Endothelial cell (in vitro differentiated cells): ENCODE results near the gene UBE2F. TPM values are rescaled to one million over a fixed set of nuclear protein-coding genes. Genes with fewer than 3 reads are reported as not detected.

Source experiments
- DNase-seq: peaks from one replicate; pipeline ENCODE4 v3.0.0; 2021; ENCODE audit warnings: low spot score
- H3K27ac Mint-ChIP-seq: one replicate; pipeline ENCODE4 v1.8.0; 2021; ENCODE audit warnings: mixed read lengths, inconsistent platforms; ENCODE audit not compliant: unreplicated experiment
- H3K27me3 Mint-ChIP-seq: one replicate; pipeline ENCODE4 v1.8.0; 2021; ENCODE audit warnings: mild to moderate bottlenecking, moderate library complexity, mixed read lengths, inconsistent platforms; ENCODE audit not compliant: unreplicated experiment
- H3K36me3 Mint-ChIP-seq: one replicate; pipeline ENCODE4 v1.8.0; 2021; ENCODE audit warnings: mild to moderate bottlenecking, low read depth, mixed read lengths, inconsistent platforms; ENCODE audit not compliant: unreplicated experiment
- H3K4me1 Mint-ChIP-seq: one replicate; pipeline ENCODE4 v1.8.0; 2021; ENCODE audit warnings: mild to moderate bottlenecking, mixed read lengths, inconsistent platforms; ENCODE audit not compliant: unreplicated experiment
- H3K4me3 Mint-ChIP-seq: one replicate; pipeline ENCODE4 v1.8.0; 2021; ENCODE audit warnings: mild to moderate bottlenecking, mixed read lengths, inconsistent platforms; ENCODE audit not compliant: unreplicated experiment
- H3K9me3 Mint-ChIP-seq: one replicate; pipeline ENCODE4 v1.8.0; 2021; ENCODE audit warnings: mixed read lengths, inconsistent platforms; ENCODE audit not compliant: unreplicated experiment
- total RNA-seq: library from RNA; stranded (reverse); fragmentation: NEBNext Ultra II Directional; extraction: Animal tissue kit (Norgen Biotek cat#: 25700); gene quantifications from one replicate; pipeline ENCODE4 v1.2.1, GENCODE V29; 2021; ENCODE audit not compliant: unreplicated experiment
- TF ChIP-seq, protein P1 (sequence below): fragments of 200-600 bp; sonication (generic); IDR thresholded peaks from one replicate; pipeline ENCODE4 v1.5.0; 2021; ENCODE audit warnings: antibody characterized with exemption; ENCODE audit not compliant: unreplicated experiment

Gene UBE2F
- total RNA-seq, 1 donor from 2014 or later: 107 TPM

GRCh38 chr2:237921967-237922492 lies 44.8 kb upstream of the UBE2F start:
- Mint-ChIP-seq H3K36me3 (no peaks in the 10 kb centered on the region), H3K27ac (no peak overlapping the region), H3K4me1 (peaks cover 10% of the 10 kb centered on the region), H3K4me3 (no peak overlapping the region), H3K27me3 (peaks cover 11% of the 10 kb centered on the region), H3K9me3 (no peaks in the 10 kb centered on the region)
- DNase-seq: no peak
- TF ChIP-seq, protein P1, sequence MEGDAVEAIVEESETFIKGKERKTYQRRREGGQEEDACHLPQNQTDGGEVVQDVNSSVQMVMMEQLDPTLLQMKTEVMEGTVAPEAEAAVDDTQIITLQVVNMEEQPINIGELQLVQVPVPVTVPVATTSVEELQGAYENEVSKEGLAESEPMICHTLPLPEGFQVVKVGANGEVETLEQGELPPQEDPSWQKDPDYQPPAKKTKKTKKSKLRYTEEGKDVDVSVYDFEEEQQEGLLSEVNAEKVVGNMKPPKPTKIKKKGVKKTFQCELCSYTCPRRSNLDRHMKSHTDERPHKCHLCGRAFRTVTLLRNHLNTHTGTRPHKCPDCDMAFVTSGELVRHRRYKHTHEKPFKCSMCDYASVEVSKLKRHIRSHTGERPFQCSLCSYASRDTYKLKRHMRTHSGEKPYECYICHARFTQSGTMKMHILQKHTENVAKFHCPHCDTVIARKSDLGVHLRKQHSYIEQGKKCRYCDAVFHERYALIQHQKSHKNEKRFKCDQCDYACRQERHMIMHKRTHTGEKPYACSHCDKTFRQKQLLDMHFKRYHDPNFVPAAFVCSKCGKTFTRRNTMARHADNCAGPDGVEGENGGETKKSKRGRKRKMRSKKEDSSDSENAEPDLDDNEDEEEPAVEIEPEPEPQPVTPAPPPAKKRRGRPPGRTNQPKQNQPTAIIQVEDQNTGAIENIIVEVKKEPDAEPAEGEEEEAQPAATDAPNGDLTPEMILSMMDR: no peak

- peaks cover 10% of the 10 kb centered on the region for H3K4me1 Mint-ChIP-seq
- H3K4me3 Mint-ChIP-seq: no peak overlapping the region
- TF ChIP-seq, protein P1: no peak
- H3K27me3 Mint-ChIP-seq: peaks cover 11% of the 10 kb centered on the region
- DNase-seq: no peak
- H3K27ac Mint-ChIP-seq: no peak overlapping the region
- H3K36me3 Mint-ChIP-seq: no peaks in the 10 kb centered on the region
- H3K9me3 Mint-ChIP-seq: no peaks in the 10 kb centered on the region
Measured at GRCh38 chr2:237922641-237923361, 44.0 kb upstream of the UBE2F start.

GRCh38 chr2:237923481-237924163 lies 43.2 kb upstream of the UBE2F start:
- Mint-ChIP-seq H3K27me3 (peaks cover 10% of the 10 kb centered on the region), H3K4me3 (no peak overlapping the region)
- TF ChIP-seq, protein P1: peak; percentile 98

DNA sequence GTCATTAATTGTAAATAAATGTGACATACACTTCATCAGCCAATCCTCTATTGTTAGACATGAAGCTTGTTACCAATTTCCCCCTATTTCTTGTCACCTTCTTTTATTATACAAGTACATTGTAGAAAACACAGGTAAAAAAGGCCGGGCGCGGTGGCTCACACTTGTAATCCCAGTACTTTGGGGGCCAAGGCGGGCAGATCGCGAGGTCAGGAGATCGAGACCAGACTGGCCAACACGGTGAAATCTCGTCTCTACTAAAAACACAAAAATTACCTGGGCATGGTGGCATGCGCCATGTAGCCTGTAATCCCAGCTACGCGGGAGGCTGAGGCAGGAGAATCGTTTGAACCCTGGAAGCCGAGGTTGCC lies 42.7 kb upstream of the UBE2F start:
- peaks cover 9% of the 10 kb centered on the region for H3K4me1 Mint-ChIP-seq
- TF ChIP-seq, protein P1: no peak
- no peak overlapping the region for H3K27ac Mint-ChIP-seq
- no peaks in the 10 kb centered on the region for H3K9me3 Mint-ChIP-seq
- no peaks in the 10 kb centered on the region for H3K36me3 Mint-ChIP-seq
- no peak overlapping the region for H3K4me3 Mint-ChIP-seq
- no peak for DNase-seq
- H3K27me3 Mint-ChIP-seq: peaks cover 8% of the 10 kb centered on the region

More at GRCh38 chr2:237923481-237924163, 43.2 kb upstream of the UBE2F start:
- no peaks in the 10 kb centered on the region for H3K9me3 Mint-ChIP-seq
- no peak overlapping the region for H3K27ac Mint-ChIP-seq
- H3K36me3 Mint-ChIP-seq: no peaks in the 10 kb centered on the region
- H3K4me1 Mint-ChIP-seq: peaks cover 10% of the 10 kb centered on the region
- DNase-seq: peak; percentile 90

DNA sequence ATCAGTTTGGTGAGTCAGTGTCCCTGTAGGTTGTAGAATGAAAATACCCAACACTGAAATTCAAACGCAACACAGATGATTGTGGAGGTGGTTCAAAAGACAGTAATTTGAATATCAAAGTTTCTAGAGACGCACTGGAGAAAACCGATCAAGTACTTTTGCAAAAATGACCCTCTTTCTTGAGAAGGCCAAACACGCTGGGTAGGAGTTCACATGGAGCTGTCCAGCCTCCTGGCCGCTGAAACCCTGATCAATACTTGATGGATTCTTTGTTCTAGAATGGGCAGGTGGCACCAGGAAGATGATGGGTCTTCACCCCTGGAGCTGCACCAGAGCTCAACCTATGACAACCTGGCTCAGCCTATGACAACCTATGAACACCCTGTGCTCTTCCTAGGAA lies 39.7 kb upstream of the UBE2F start:
- TF ChIP-seq, protein P1: no peak
- Mint-ChIP-seq H3K4me3 (no peak overlapping the region), H3K27ac (no peak overlapping the region), H3K9me3 (no peaks in the 10 kb centered on the region), H3K27me3 (peaks cover 8% of the 10 kb centered on the region), H3K36me3 (no peaks in the 10 kb centered on the region), H3K4me1 (no peaks in the 10 kb centered on the region)
- DNase-seq: peak; percentile 46
